IMR-90 (cell line): ENCODE measurements around the gene MAP4. TPM values are rescaled to one million over a fixed set of nuclear protein-coding genes. Genes with fewer than 3 reads are reported as not detected.

ENCODE experiments used
- ATAC-seq: fragments of 200-7000 bp; cut with Tn5 transposase; 2 replicates; pipeline ENCODE4 v1.9.1; 2020; ENCODE audit warnings: low read depth, mild to moderate bottlenecking, moderate library complexity
- BruUV-seq: library from RNA; stranded (reverse); fragments of 400-500 nt; replicated peaks from 2 replicates; lab custom pipeline; 2021; lab: Mats Ljungman, UMichigan
- CTCF ChIA-PET: fragments of 300-600 bp; formaldehyde crosslinking; extraction: SDS; loops from one replicate; lab custom pipeline; 2021; ENCODE audit warnings: antibody characterized with exemption; lab: Yijun Ruan, JAX
- POLR2A ChIA-PET: fragments of 300-600 bp; sonication (Branson Sonifier 250); formaldehyde crosslinking; loops from one replicate; lab custom pipeline; 2022; ENCODE audit warnings: antibody characterized with exemption; ENCODE audit not compliant: unreplicated experiment; lab: Charles Lee
- DNase-seq: peaks from one replicate; pipeline ENCODE4 v3.0.0; 2013
- H2AFZ ChIP-seq: replicated peaks from 2 replicates; pipeline ENCODE3; 2013; ENCODE audit warnings: low read length, mild to moderate bottlenecking; ENCODE audit not compliant: poor library complexity
- H2AK5ac ChIP-seq: 2 replicates; pipeline ENCODE4 v1.6.1; 2013; ENCODE audit warnings: low read depth, low read length, inconsistent platforms
- H2AK9ac ChIP-seq: replicated peaks from 2 replicates; pipeline ENCODE3; 2013; ENCODE audit warnings: mild to moderate bottlenecking, low read depth, low read length, moderate library complexity; ENCODE audit not compliant: poor library complexity
- H2BK120ac ChIP-seq: 2 replicates; pipeline ENCODE4 v1.6.1; 2013; ENCODE audit warnings: low read depth, low read length, inconsistent platforms
- H2BK15ac ChIP-seq: 3 replicates; pipeline ENCODE4 v1.6.1; 2013; ENCODE audit warnings: low read depth, low read length, inconsistent platforms
- H2BK20ac ChIP-seq: 2 replicates; pipeline ENCODE4 v1.6.1; 2013; ENCODE audit warnings: low read depth, mild to moderate bottlenecking, inconsistent platforms, low read length, moderate library complexity
- H2BK5ac ChIP-seq: 2 replicates; pipeline ENCODE4 v1.6.1; 2013; ENCODE audit warnings: mild to moderate bottlenecking, low read depth, low read length, inconsistent platforms; ENCODE audit not compliant: poor library complexity, severe bottlenecking
- H3K14ac ChIP-seq: replicated peaks from 2 replicates; pipeline ENCODE4 v1.6.1; 2013; ENCODE audit warnings: low read depth, low read length, inconsistent platforms
- H3K18ac ChIP-seq: 2 replicates; pipeline ENCODE4 v1.6.1; 2013; ENCODE audit warnings: low read depth, low read length, control low read depth
- H3K23ac ChIP-seq: 2 replicates; pipeline ENCODE4 v1.6.1; 2013; ENCODE audit warnings: low read depth, low read length, inconsistent platforms
- H3K27ac ChIP-seq: 2 replicates; pipeline ENCODE4 v1.5.1; 2013; ENCODE audit warnings: mild to moderate bottlenecking, control low read depth, low read length; ENCODE audit not compliant: insufficient read depth
- H3K27me3 ChIP-seq: 2 replicates; pipeline ENCODE4 v1.6.1; 2013; ENCODE audit warnings: low read length; ENCODE audit not compliant: control insufficient read depth, insufficient read depth
- H3K36me3 ChIP-seq: 2 replicates; pipeline ENCODE4 v1.6.1; 2013; ENCODE audit warnings: low read length, mixed read lengths; ENCODE audit not compliant: control insufficient read depth, insufficient read depth
- H3K4ac ChIP-seq: 2 replicates; pipeline ENCODE4 v1.6.1; 2013; ENCODE audit warnings: low read depth, low read length, inconsistent platforms
- H3K4me1 ChIP-seq: 2 replicates; pipeline ENCODE4 v1.6.1; 2013; ENCODE audit warnings: low read length, mixed read lengths; ENCODE audit not compliant: control insufficient read depth, insufficient read depth
- H3K4me2 ChIP-seq: 2 replicates; pipeline ENCODE4 v1.6.1; 2013; ENCODE audit warnings: low read depth, mild to moderate bottlenecking, control low read depth, low read length, moderate library complexity
- H3K4me3 ChIP-seq: 2 replicates; pipeline ENCODE4 v1.5.1; 2013; ENCODE audit warnings: low read depth, mild to moderate bottlenecking, control low read depth, low read length, moderate library complexity; ENCODE audit not compliant: insufficient read depth
- H3K56ac ChIP-seq: 2 replicates; pipeline ENCODE4 v1.6.1; 2013; ENCODE audit warnings: low read length, inconsistent platforms; ENCODE audit not compliant: insufficient read depth; ENCODE audit errors: extremely low read depth
- H3K79me1 ChIP-seq, 2 experiments: 2 replicates each; pipeline ENCODE4 v1.6.1; 2013; ENCODE audit warnings: low read length in 2 of 2, inconsistent platforms in 1 of 2, low read depth in 1 of 2
- H3K9ac ChIP-seq: 2 replicates; pipeline ENCODE4 v1.6.1; 2013; ENCODE audit warnings: low read depth, low read length, control low read depth
- H3K9me1 ChIP-seq: 2 replicates; pipeline ENCODE4 v1.6.1; 2013; ENCODE audit warnings: low read length, inconsistent platforms; ENCODE audit not compliant: insufficient read depth
- H3K9me3 ChIP-seq: 2 replicates; pipeline ENCODE4 v1.6.1; 2013; ENCODE audit warnings: low read length; ENCODE audit not compliant: control insufficient read depth, insufficient read depth
- H4K20me1 ChIP-seq: 2 replicates; pipeline ENCODE4 v1.6.1; 2013; ENCODE audit warnings: low read length, inconsistent platforms; ENCODE audit not compliant: insufficient read depth
- H4K5ac ChIP-seq: 2 replicates; pipeline ENCODE4 v1.6.1; 2013; ENCODE audit warnings: mild to moderate bottlenecking, low read depth, low read length, control low read depth
- H4K8ac ChIP-seq, 2 experiments: 2 replicates each; pipeline ENCODE4 v1.6.1; 2013; ENCODE audit warnings: low read depth in 2 of 2, low read length in 2 of 2, control low read depth in 1 of 2, inconsistent platforms in 1 of 2
- H4K91ac ChIP-seq: 2 replicates; pipeline ENCODE4 v1.6.1; 2013; ENCODE audit warnings: low read depth, low read length, inconsistent platforms; ENCODE audit not compliant: insufficient read depth
- BHLHE40 ChIP-seq: fragments of 150-350 bp; IDR thresholded peaks from 2 replicates; pipeline ENCODE4 v1.6.1; 2016; ENCODE audit warnings: mild to moderate bottlenecking, low read depth, low read length
- CEBPB ChIP-seq: IDR thresholded peaks from 2 replicates; pipeline ENCODE4 v1.6.1; 2012; ENCODE audit warnings: low read depth, low read length, improper control_type of control experiment
- ELK1 ChIP-seq: fragments of 150-350 bp; IDR thresholded peaks from 2 replicates; pipeline ENCODE4 v1.6.1; 2016; ENCODE audit warnings: low read depth, mild to moderate bottlenecking, low read length, moderate library complexity, borderline replicate concordance
- FOS ChIP-seq: fragments of 150-350 bp; IDR thresholded peaks from 2 replicates; pipeline ENCODE4 v1.6.1; 2016; ENCODE audit warnings: low read depth, low read length
- MAFK ChIP-seq: IDR thresholded peaks from 2 replicates; pipeline ENCODE4 v1.6.1; 2012; ENCODE audit warnings: low read depth, low read length, improper control_type of control experiment
- MAZ ChIP-seq: IDR thresholded peaks from 2 replicates; pipeline ENCODE4 v1.6.1; 2012; ENCODE audit warnings: low read depth, mild to moderate bottlenecking, low read length, improper control_type of control experiment, moderate library complexity, borderline replicate concordance
- RCOR1 ChIP-seq: IDR thresholded peaks from 2 replicates; pipeline ENCODE4 v1.6.1; 2012; ENCODE audit warnings: mild to moderate bottlenecking, low read length, improper control_type of control experiment; ENCODE audit not compliant: insufficient replicate concordance
- SMC3 ChIP-seq: fragments of 150-350 bp; IDR thresholded peaks from 2 replicates; pipeline ENCODE4 v1.6.1; 2016; ENCODE audit warnings: low read depth, mild to moderate bottlenecking, antibody characterized with exemption, low read length, moderate library complexity
- WGBS, 2 experiments: methylation state at CpG; one replicate each; pipeline versions ENCODE4 v1.1.5 to v1.1.7; 2013; ENCODE audit warnings: missing lambda C conversion rate in 2 of 2; ENCODE audit not compliant: insufficient read length in 1 of 2; ENCODE audit errors: extremely low coverage in 2 of 2; 5-methylcytosine and 5-hydroxymethylcytosine counted together
- dilution Hi-C: fragments of 300-500 bp; cut with HindIII; formaldehyde crosslinking; loops from one replicate; pipeline ENCODE4 v1.14.3; 2018; ENCODE audit warnings: low sequenced_read_pairs; ENCODE audit not compliant: unreplicated experiment
- in situ Hi-C: fragments of 300-500 bp; cut with MboI; formaldehyde crosslinking; loops from 3 replicates; pipeline ENCODE4 v1.14.3; 2019; ENCODE audit warnings: low sequenced_read_pairs, inconsistent platforms, mixed read lengths
- intact Hi-C: fragments of 100-400 bp; cut with micrococcal nuclease; formaldehyde crosslinking; loops from 2 replicates; pipeline ENCODE4 v1.10.0; 2022
- polyA plus RNA-seq, 3 experiments: library from polyadenylated mRNA; depleted of rRNA; stranded (reverse); fragments of >200 nt; gene quantifications; 2 replicates each; pipeline ENCODE4 v1.2.3, GENCODE V29; 2012; ENCODE audit warnings: low replicate concordance in 1 of 3
- total RNA-seq: library from RNA; depleted of rRNA; stranded (reverse); fragments of >200 nt; gene quantifications from 2 replicates; pipeline ENCODE4 v1.2.3, GENCODE V29; 2012
- TF ChIP-seq, protein P1 (sequence below): fragments of 150-350 bp; IDR thresholded peaks from 2 replicates; pipeline ENCODE4 v1.6.1; 2017; ENCODE audit warnings: mild to moderate bottlenecking, antibody characterized with exemption, low read length, low read depth

MAP4 gene
- total and polyA plus RNA-seq, 2 of the 4 experiments (the other 2 are of a cell fraction): 87.8 to 216 TPM

- ATAC-seq (0 out of 2 replicates have a peak, but pooled peaks have one; percentile 17), DNase-seq (peak; percentile 49)
- H3K18ac ChIP-seq: no peak overlapping the region
- H2BK20ac ChIP-seq: no peak overlapping the region
- no peak overlapping the region for H3K4ac ChIP-seq
- no peak overlapping the region for H3K23ac ChIP-seq
- no peak overlapping the region for H3K14ac ChIP-seq
- ChIA-PET CTCF (no interaction called here), POLR2A (no interaction called here)
- no peak overlapping the region for H4K5ac ChIP-seq
- H3K4me2 ChIP-seq: no peak overlapping the region
- no peak overlapping the region for H2BK15ac ChIP-seq
- in situ Hi-C loops: no loop called here
- no peak overlapping the region for H3K4me3 ChIP-seq
- H2BK120ac ChIP-seq: no peak overlapping the region
- no peaks in the 10 kb centered on the region for H3K9me3 ChIP-seq
- peaks cover 9% of the 10 kb centered on the region for H3K36me3 ChIP-seq
- H3K9me1 ChIP-seq: peaks cover 10% of the 10 kb centered on the region; the same call in 1 of the 2 replicates
- H3K56ac ChIP-seq: no peak overlapping the region
- no peak overlapping the region for H2BK5ac ChIP-seq
- no peak overlapping the region for H4K91ac ChIP-seq
- peaks cover 20 to 78% of the 10 kb centered on the region in 2 experiments for H3K79me1 ChIP-seq
- no peak overlapping the region for H2AK5ac ChIP-seq
- WGBS, 2 experiments: no CpG with 5 or more reads among the region's 5 CpGs
- no TSS peak for BruUV-seq
- dilution Hi-C loops: no loop called here
- H3K27ac ChIP-seq: no peak overlapping the region
- H4K8ac ChIP-seq: no peak overlapping the region
- intact Hi-C loops: no loop called here
- H3K9ac ChIP-seq: no peak overlapping the region
- H2AK9ac ChIP-seq: no peak overlapping the region
- H2AFZ ChIP-seq: no peak overlapping the region
- H4K20me1 ChIP-seq: peaks cover 62% of the 10 kb centered on the region
- no peak for TF ChIP-seq SMC3
- no peak for TF ChIP-seq BHLHE40
- TF ChIP-seq MAFK: no peak
- TF ChIP-seq, protein P1, sequence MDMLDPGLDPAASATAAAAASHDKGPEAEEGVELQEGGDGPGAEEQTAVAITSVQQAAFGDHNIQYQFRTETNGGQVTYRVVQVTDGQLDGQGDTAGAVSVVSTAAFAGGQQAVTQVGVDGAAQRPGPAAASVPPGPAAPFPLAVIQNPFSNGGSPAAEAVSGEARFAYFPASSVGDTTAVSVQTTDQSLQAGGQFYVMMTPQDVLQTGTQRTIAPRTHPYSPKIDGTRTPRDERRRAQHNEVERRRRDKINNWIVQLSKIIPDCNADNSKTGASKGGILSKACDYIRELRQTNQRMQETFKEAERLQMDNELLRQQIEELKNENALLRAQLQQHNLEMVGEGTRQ: no peak
- no peak for TF ChIP-seq FOS
- TF ChIP-seq CEBPB: peak; percentile 25; the same call in 1 of the 2 replicates
- TF ChIP-seq ELK1: no peak
- no peak for TF ChIP-seq RCOR1
- no peak for TF ChIP-seq MAZ
- no peaks in the 10 kb centered on the region for H3K27me3 ChIP-seq
- H3K4me1 ChIP-seq: no peaks in the 10 kb centered on the region; the same call in 1 of the 2 replicates
Observed at GRCh38 chr3:47932421-47932820, 83.8 kb downstream of the MAP4 start.
